HG03520 (cell line): ENCODE data around the gene MRPL58.
A peak's percentile ranks its signal among the peaks of the same experiment; 100 is the strongest.
"Not testable (repeated sequence)": the region's sequence is repeated elsewhere in the genome, so short reads cannot be mapped to it uniquely, and the experiment has no call there.

ENCODE experiments used
- ATAC-seq: cut with Tn5 transposase; IDR thresholded peaks from one replicate; pipeline ENCODE4 v1.9.1; 2021; ENCODE audit warnings: mild to moderate bottlenecking, moderate library complexity; ENCODE audit not compliant: unreplicated experiment

MRPL58 gene

GRCh38 chr17:74987418-74987908, 25.0 kb upstream of the MRPL58 start, which contains the start of gene CDR2L:
CDR2L (plus strand) TSS chr17:74987632; CDS start chr17:74988044, 412 bp downstream.
- peak; percentile 90 for ATAC-seq

GRCh38 chr17:74987909-74988711, 24.4 kb upstream of the MRPL58 start:
- ATAC-seq = no peak

DNA sequence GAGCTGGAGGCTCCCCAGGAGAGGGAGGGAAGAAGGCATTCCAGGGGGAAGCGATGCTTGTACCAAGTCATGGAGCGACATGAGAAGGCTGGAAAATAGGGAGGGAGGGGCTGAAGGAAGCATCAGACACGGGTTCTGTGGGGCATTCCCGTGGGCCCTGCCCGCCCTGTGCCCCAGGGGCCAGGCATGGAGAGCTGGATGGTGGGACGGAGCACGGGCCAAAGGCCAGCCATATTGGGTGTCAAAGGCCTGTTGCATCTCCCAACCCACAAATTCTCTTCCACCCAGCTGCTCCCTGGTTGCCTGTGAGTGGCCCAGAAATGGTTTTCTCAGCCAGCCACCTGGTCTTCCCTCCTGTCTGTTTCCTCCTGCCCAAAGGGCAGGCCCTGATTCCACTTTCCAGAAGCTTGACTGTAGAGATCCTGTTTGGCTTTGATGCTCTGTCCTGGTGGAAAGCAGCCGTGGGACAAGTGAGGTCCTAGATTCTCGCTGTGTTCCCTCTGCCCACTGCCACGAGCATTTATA, 21.8 kb upstream of the MRPL58 start:
- ATAC-seq = no peak

GRCh38 chr17:74992223-74992622, 20.2 kb upstream of the MRPL58 start:
- ATAC-seq = no peak

DNA sequence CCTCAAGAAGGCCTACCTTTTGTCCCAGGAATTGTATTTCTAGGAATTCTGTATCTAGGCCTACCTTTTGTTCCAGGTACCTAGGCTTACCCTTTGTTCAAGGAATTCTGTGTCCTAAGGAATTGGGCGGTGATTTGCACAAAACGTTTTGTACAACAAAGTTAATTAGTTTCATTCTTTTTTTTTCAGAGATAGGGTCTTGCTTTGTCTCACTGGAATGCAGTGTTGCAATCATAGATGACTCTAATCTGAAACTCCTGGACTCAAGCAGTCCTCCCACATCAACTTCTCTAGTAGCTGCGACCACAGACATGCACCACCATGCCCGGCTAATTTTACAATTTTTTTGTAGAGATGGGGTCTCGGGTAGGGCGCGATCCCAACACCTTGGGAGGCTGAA, 18.0 kb upstream of the MRPL58 start:
- ATAC-seq = no peak

DNA sequence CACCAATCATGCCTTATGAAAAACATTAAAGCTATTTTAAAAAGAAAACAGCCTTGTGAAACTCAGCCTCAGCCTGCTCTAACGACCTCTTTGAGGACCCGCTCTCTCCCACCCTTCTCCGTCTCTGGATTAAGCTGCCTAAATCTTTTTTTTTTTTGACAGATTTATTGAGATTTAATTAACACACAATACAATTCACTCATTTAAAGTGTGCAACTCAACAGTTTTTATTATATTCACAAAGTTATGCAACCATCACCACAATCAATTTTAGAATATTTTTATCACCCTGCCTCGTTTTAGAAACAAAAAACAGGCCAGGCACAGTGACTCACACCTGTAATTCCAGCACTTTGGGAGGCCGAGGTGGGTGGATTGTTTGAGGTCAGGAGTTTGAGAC, 16.6 kb upstream of the MRPL58 start:
- no peak for ATAC-seq

GRCh38 chr17:74998783-74999182, 13.7 kb upstream of the MRPL58 start:
- ATAC-seq = no peak

DNA sequence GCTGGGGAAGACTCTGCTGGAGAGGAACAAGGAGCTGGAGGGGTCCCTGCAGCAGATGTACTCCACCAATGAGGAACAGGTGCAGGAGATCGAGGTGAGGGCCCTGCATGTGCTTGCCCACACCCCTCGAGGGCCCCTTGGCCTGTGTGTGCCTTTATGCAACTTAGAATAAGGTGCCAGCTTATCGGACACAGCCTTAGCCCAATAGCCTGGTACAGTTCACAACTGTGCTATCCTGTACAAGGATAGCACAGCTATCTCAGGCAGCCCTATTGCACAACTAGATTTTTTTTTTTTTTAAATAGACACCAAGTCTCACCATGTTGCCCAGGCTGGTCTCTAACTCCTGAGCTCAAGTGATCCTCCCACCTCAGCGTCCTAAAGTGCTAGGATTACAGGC, 12.9 kb upstream of the MRPL58 start:
- no peak for ATAC-seq

- ATAC-seq = no peak
Observed at GRCh38 chr17:75001915-75002843, 10.3 kb upstream of the MRPL58 start.

- no peak for ATAC-seq
Observed at GRCh38 chr17:75003070-75003956, 9.2 kb upstream of the MRPL58 start.

DNA sequence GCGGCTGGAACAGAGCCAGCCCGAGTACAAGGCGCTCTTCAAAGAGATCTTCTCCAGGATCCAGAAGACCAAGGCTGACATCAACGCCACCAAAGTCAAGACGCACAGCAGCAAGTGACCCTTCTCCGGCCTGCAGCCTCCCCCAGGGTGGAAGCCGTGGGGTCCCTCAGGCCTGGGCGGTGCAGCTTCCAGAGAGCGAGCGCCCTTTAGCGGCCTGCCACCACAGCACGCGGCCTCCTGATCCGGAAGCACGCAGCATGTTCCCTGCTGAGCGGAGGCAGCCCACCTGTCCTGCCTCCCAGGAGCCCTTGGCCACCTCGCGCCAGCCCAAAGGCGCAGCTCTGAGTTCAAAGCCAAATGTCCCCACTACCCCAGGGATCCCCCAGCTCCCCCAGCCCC, 8.5 kb upstream of the MRPL58 start:
- no peak for ATAC-seq

DNA sequence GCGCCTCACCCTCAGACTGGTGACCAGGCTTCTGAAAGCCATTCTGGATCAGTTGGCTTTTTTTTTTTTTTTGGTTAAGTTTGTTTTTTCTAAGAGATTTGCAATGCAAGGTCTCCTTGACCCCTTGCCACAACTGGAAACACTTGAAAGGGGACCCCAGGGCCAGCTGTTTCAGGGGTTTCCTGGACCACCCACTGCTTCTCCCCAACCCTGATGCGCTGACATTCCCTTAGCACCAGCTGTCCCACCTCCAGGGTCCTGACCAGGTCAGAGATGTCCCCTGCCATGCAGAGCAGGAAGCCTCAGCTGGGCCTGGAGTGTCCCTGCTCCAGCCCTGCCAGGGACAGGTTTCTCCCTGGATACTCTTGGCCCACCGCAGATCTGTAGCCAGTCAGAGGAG, 8.1 kb upstream of the MRPL58 start:
- ATAC-seq = no peak

GRCh38 chr17:75005291-75005690, 7.2 kb upstream of the MRPL58 start:
- no peak for ATAC-seq

- not testable (repeated sequence) for ATAC-seq
Observed at GRCh38 chr17:75006084-75006483, 6.4 kb upstream of the MRPL58 start.

- no peak for ATAC-seq
Observed at GRCh38 chr17:75006653-75007052, 5.8 kb upstream of the MRPL58 start.

DNA sequence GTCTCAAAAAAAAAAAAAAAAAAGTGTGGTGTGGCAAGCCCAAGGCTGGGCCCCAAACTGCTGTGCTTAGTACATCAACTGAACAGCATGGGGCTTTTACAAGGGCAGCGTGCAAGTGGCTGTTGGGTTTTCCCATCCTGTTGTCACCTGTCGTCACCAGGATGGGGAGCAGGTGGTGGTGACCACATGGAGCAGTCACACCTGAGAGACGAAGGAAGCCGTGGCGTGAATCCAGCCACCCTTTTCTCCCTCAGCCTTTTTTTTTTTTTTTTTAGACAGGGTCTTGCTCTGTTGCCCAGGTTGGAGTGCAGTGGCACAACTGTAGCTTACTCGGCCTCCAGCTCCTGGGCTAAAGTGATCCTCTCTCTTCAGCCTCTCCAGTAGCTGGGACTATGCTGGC, 4.1 kb upstream of the MRPL58 start:
- ATAC-seq = no peak

GRCh38 chr17:75009139-75009724, 3.2 kb upstream of the MRPL58 start:
- ATAC-seq = no peak

GRCh38 chr17:75010683-75011400, 1.6 kb upstream of the MRPL58 start:
- no peak for ATAC-seq

DNA sequence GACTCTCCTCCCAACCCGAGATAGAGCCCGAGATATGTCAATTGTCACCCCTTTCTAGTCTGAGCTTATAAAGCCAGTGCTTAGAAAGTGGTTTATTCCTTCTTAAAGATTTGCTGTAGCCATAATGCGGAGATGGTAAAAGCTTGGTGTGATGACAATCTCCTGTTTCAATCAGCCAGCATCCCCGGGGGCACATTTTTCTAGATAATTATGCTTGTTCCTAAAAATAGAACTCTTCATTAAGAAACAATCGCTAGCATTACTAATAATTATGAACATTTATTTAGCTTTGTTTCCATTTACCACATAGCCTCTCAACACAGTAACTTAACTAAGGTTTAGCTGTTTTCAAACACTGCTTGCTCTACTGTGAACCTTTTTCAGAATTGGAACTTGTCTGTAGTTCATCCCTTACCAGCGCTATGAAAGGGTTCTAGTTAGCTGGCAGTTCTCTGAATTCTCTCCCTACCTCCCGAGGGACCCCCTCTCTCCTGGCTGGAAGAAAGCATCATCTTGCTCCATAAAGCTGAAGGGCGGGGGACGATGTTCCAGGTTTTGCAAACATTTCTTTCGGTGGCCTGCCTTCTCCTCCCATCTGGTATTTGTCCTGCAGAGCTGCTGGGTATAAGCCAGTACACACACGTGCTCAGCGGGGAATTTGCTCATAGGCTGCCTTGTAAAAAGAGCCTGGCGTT, 922 bp upstream of the MRPL58 start:
- ATAC-seq = no peak
